GM23248 (cell line): Measurements from ENCODE around the gene SELENOO. TPM values are rescaled to one million over a fixed set of nuclear protein-coding genes. Genes with fewer than 3 reads are reported as not detected.

Experiments
- DNase-seq: peaks from one replicate; pipeline ENCODE4 v3.0.0-alpha.2; 2015
- H2AFZ ChIP-seq: fragments of 200-600 bp; sonication (generic); 2 replicates; pipeline ENCODE4 v1.6.1; 2016; ENCODE audit warnings: antibody characterized with exemption
- H3F3A ChIP-seq: fragments of 200-600 bp; sonication (generic); 2 replicates; pipeline ENCODE4 v1.6.1; 2016; ENCODE audit warnings: mild to moderate bottlenecking, antibody characterized with exemption, mixed run types; ENCODE audit not compliant: insufficient read depth
- H3K27ac ChIP-seq: fragments of 200-600 bp; sonication (generic); 2 replicates; pipeline ENCODE4 v1.5.1; 2016; ENCODE audit warnings: mild to moderate bottlenecking
- H3K27me3 ChIP-seq: fragments of 200-600 bp; sonication (generic); replicated peaks from 2 replicates; pipeline ENCODE4 v1.6.1; 2016; ENCODE audit warnings: mild to moderate bottlenecking; ENCODE audit not compliant: insufficient read depth
- H3K36me3 ChIP-seq: fragments of 200-600 bp; sonication (generic); 2 replicates; pipeline ENCODE4 v1.6.1; 2016; ENCODE audit warnings: low read depth, mild to moderate bottlenecking
- H3K4me1 ChIP-seq: fragments of 200-600 bp; sonication (generic); 2 replicates; pipeline ENCODE4 v1.6.1; 2016; ENCODE audit warnings: mild to moderate bottlenecking; ENCODE audit not compliant: insufficient read depth
- H3K4me2 ChIP-seq: fragments of 200-600 bp; sonication (generic); one replicate; pipeline ENCODE4 v1.6.1; 2016; ENCODE audit warnings: mild to moderate bottlenecking; ENCODE audit not compliant: unreplicated experiment
- H3K4me3 ChIP-seq: fragments of 200-600 bp; sonication (generic); 2 replicates; pipeline ENCODE4 v1.5.1; 2016; ENCODE audit warnings: mild to moderate bottlenecking
- H3K79me2 ChIP-seq: fragments of 200-600 bp; sonication (generic); 2 replicates; pipeline ENCODE4 v1.6.1; 2016; ENCODE audit warnings: mild to moderate bottlenecking; ENCODE audit not compliant: insufficient read depth
- H3K9ac ChIP-seq: fragments of 200-600 bp; sonication (generic); 2 replicates; pipeline ENCODE4 v1.6.1; 2016; ENCODE audit warnings: mild to moderate bottlenecking
- H3K9me2 ChIP-seq: fragments of 200-600 bp; sonication (generic); 2 replicates; pipeline ENCODE4 v1.6.1; 2016; ENCODE audit warnings: mixed run types, mild to moderate bottlenecking, moderate library complexity; ENCODE audit not compliant: insufficient read depth
- H3K9me3 ChIP-seq: fragments of 200-600 bp; sonication (generic); one replicate; pipeline ENCODE4 v1.6.1; 2017; ENCODE audit warnings: low read depth
- H4K20me1 ChIP-seq: fragments of 200-600 bp; sonication (generic); 2 replicates; pipeline ENCODE4 v1.6.0; 2016; ENCODE audit not compliant: insufficient read depth
- EZH2 ChIP-seq: fragments of 200-600 bp; sonication (generic); IDR thresholded peaks from 2 replicates; pipeline ENCODE4 v1.6.1; 2018; ENCODE audit warnings: antibody characterized with exemption, mild to moderate bottlenecking; ENCODE audit not compliant: insufficient read depth, poor library complexity, severe bottlenecking
- EZH2phosphoT487 ChIP-seq: fragments of 200-600 bp; sonication (generic); IDR thresholded peaks from 2 replicates; pipeline ENCODE4 v1.6.1; 2018; ENCODE audit warnings: antibody characterized with exemption, moderate library complexity, mild to moderate bottlenecking, low read depth; ENCODE audit not compliant: insufficient read depth
- WGBS, 2 experiments: methylation state at CpG; one replicate each; pipeline ENCODE4 v1.1.6; 2015 to 2017; ENCODE audit warnings: low lambda C conversion rate in 2 of 2, low coverage in 1 of 2; ENCODE audit errors: missing lambda C conversion rate in 2 of 2; 5-methylcytosine and 5-hydroxymethylcytosine counted together
- in situ Hi-C: fragments of 300-500 bp; cut with MboI; formaldehyde crosslinking; loops from 2 replicates; pipeline ENCODE4 v1.15.0; 2020
- polyA plus RNA-seq: library from polyadenylated mRNA; unstranded; fragments of >200 nt; fragmentation: Nextera tagmentation; extraction: Ambion mirVana; gene quantifications from 2 replicates; pipeline ENCODE4 v1.2.1, GENCODE V29; 2016
- total RNA-seq: library from RNA; depleted of rRNA; stranded (reverse); fragments of >200 nt; shearing (Covaris generic); gene quantifications from 2 replicates; pipeline ENCODE4 v1.2.3, GENCODE V29; 2014

Gene SELENOO
- total and polyA plus RNA-seq, 2 experiments from 2014 or later: 5.0 to 24.3 TPM

DNA sequence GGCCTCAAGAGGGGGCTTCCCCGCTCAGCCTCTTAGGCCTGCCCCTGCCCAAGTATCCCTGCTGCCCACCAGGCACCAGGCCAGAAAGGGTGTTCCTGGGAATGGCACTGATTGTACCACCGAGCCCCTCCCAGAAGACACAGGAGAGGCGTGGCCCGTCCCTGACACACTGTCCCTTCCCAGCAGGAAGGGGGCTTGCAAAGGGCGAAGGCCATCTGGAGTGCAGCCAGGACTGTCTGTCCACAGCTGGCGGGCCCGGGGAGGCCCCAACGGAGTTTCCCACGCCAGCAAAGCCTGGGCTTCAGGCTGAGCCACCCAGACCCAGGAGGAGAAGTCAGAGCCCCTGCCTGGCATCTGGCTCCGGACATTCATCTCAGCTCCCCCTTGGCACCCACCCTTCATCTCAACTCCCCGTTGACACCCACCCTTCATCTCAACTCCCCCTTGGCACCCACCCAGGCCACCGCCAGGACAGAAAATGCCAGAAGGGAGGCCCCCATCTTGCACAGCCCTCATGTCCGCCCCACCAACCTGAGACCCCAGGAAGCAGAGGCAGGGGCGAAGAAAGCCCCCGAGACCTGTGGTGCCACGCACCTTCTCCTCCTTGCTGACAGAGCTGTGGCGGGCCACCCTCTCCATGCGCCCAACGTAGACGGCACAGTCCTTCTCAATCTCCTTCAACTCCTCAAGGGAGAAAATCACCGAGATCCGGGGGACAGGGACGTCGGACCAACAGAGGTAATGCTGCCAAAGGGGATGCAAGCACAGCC is 24.6 kb downstream of the SELENOO start:
- Histone ChIP-seq H3K4me2 (no peak overlapping the region), H3K79me2 (peaks cover 4% of the 10 kb centered on the region; the same call in 1 of the 2 replicates), H3K9me2 (no peaks in the 10 kb centered on the region), H3K9me3 (no peaks in the 10 kb centered on the region), H3K4me1 (no peaks in the 10 kb centered on the region), H4K20me1 (no peaks in the 10 kb centered on the region), H3K27me3 (no peaks in the 10 kb centered on the region), H2AFZ (no peak overlapping the region), H3K36me3 (no peaks in the 10 kb centered on the region; the same call in 1 of the 2 replicates), H3K4me3 (no peak overlapping the region), H3K27ac (no peak overlapping the region), H3K9ac (no peak overlapping the region), H3F3A (no peaks in the 10 kb centered on the region)
- DNase-seq: no peak
- 87 to 90% methylated on average over 24 of the region's 24 CpGs for WGBS, 2 experiments
- in situ Hi-C loops: no loop called here
- no peak for TF ChIP-seq EZH2phosphoT487
- no peak for TF ChIP-seq EZH2

- no peak overlapping the region for H2AFZ ChIP-seq
- no peaks in the 10 kb centered on the region for H3K4me1 ChIP-seq
- H3F3A ChIP-seq: no peaks in the 10 kb centered on the region
- H3K9ac ChIP-seq: no peak overlapping the region
- 91 to 92% methylated on average over 26 to 27 of the region's 31 CpGs for WGBS, 2 experiments
- in situ Hi-C loops: no loop called here
- no peak for DNase-seq
- no peak overlapping the region for H3K4me2 ChIP-seq
- H3K9me2 ChIP-seq: no peaks in the 10 kb centered on the region
- no peak for TF ChIP-seq EZH2phosphoT487
- TF ChIP-seq EZH2: no peak
- H3K27me3 ChIP-seq: no peaks in the 10 kb centered on the region
- peaks cover 4% of the 10 kb centered on the region; the same call in 1 of the 2 replicates for H3K79me2 ChIP-seq
- H3K9me3 ChIP-seq: no peaks in the 10 kb centered on the region
- no peak overlapping the region for H3K4me3 ChIP-seq
- H4K20me1 ChIP-seq: no peaks in the 10 kb centered on the region
- H3K36me3 ChIP-seq: no peaks in the 10 kb centered on the region; the same call in 1 of the 2 replicates
- H3K27ac ChIP-seq: no peak overlapping the region
These were observed 25.5 kb downstream of the SELENOO start for GRCh38 chr22:50226063-50226874.

- Histone ChIP-seq H3K4me1 (no peaks in the 10 kb centered on the region), H3K27me3 (no peaks in the 10 kb centered on the region)
These were observed 26.0 kb downstream of the SELENOO start for GRCh38 chr22:50226875-50227165.

GRCh38 chr22:50227579-50228215 is 26.9 kb downstream of the SELENOO start:
- DNase-seq: no peak
- WGBS, 2 experiments: 95 to 96% methylated on average over 25 of the region's 25 CpGs
- in situ Hi-C loops: no loop called here

More at GRCh38 chr22:50226875-50227165, 26.0 kb downstream of the SELENOO start:
- 94 to 95% methylated on average over 15 to 17 of the region's 18 CpGs for WGBS, 2 experiments
- Histone ChIP-seq H3K9me3 (no peaks in the 10 kb centered on the region), H3K9me2 (no peaks in the 10 kb centered on the region), H3K79me2 (peaks cover 4% of the 10 kb centered on the region; the same call in 1 of the 2 replicates), H2AFZ (no peak overlapping the region), H4K20me1 (no peaks in the 10 kb centered on the region), H3K9ac (no peak overlapping the region), H3F3A (no peaks in the 10 kb centered on the region), H3K4me3 (no peak overlapping the region), H3K4me2 (no peak overlapping the region), H3K36me3 (no peaks in the 10 kb centered on the region; the same call in 1 of the 2 replicates), H3K27ac (no peak overlapping the region)
- DNase-seq: no peak
- in situ Hi-C loops: no loop called here
- TF ChIP-seq EZH2phosphoT487 (no peak), EZH2 (no peak)

More at GRCh38 chr22:50227579-50228215, 26.9 kb downstream of the SELENOO start:
- TF ChIP-seq EZH2phosphoT487 (no peak), EZH2 (no peak)
- Histone ChIP-seq H3F3A (no peaks in the 10 kb centered on the region), H2AFZ (no peak overlapping the region), H3K9me3 (no peaks in the 10 kb centered on the region), H3K27me3 (no peaks in the 10 kb centered on the region), H3K4me1 (no peaks in the 10 kb centered on the region), H3K4me3 (no peak overlapping the region), H3K9ac (no peak overlapping the region), H4K20me1 (no peaks in the 10 kb centered on the region), H3K4me2 (no peak overlapping the region), H3K36me3 (no peaks in the 10 kb centered on the region; the same call in 1 of the 2 replicates), H3K9me2 (no peaks in the 10 kb centered on the region), H3K79me2 (peaks cover 4% of the 10 kb centered on the region; the same call in 1 of the 2 replicates), H3K27ac (no peak overlapping the region)
